GM18508 (cell line): ENCODE data around the gene HBG1.

ENCODE experiments used
- ATAC-seq: cut with Tn5 transposase; IDR thresholded peaks from one replicate; pipeline ENCODE4 v1.9.1; 2021; ENCODE audit warnings: moderate number of reproducible peaks; ENCODE audit not compliant: insufficient read depth, unreplicated experiment

Gene HBG1

GRCh38 chr11:5230266-5230665, 19.4 kb downstream of the HBG1 start:
- ATAC-seq, result no peak

- no peak for ATAC-seq
Observed at GRCh38 chr11:5229796-5230195, 19.9 kb downstream of the HBG1 start.

GRCh38 chr11:5229356-5229755, 20.3 kb downstream of the HBG1 start:
- ATAC-seq, result no peak

GRCh38 chr11:5228124-5228523, 21.5 kb downstream of the HBG1 start:
- ATAC-seq, result no peak

- no peak for ATAC-seq
Observed at GRCh38 chr11:5227681-5228080, 22.0 kb downstream of the HBG1 start.

- ATAC-seq, result no peak
Observed at GRCh38 chr11:5226732-5227310, 22.8 kb downstream of the HBG1 start, which contains the start of gene HBB. HBB (minus strand) TSS chr11:5227071; CDS start chr11:5227021, 50 bp downstream.

- no peak for ATAC-seq
Observed at GRCh38 chr11:5225480-5225871, 24.2 kb downstream of the HBG1 start.

- no peak for ATAC-seq
Observed at GRCh38 chr11:5224538-5225479, 24.8 kb downstream of the HBG1 start.

- no peak for ATAC-seq
Observed at GRCh38 chr11:5223686-5224085, 26.0 kb downstream of the HBG1 start.

GRCh38 chr11:5223146-5223545, 26.5 kb downstream of the HBG1 start:
- no peak for ATAC-seq

- no peak for ATAC-seq
Observed at GRCh38 chr11:5210376-5210885, 39.2 kb downstream of the HBG1 start.

GRCh38 chr11:5204787-5205186, 44.9 kb downstream of the HBG1 start:
- peak; percentile 79 for ATAC-seq

GRCh38 chr11:5203366-5203765, 46.3 kb downstream of the HBG1 start:
- ATAC-seq, result no peak

GRCh38 chr11:5200582-5200981, 49.1 kb downstream of the HBG1 start, which contains the start of gene OR51V1:
OR51V1 (minus strand) TSS chr11:5200682; CDS start chr11:5200682, 0 bp downstream.
- no peak for ATAC-seq

GRCh38 chr11:5198285-5198684, 51.4 kb downstream of the HBG1 start:
- ATAC-seq, result no peak
